ENCODE results near the gene HPS4. TPM values are rescaled to one million over a fixed set of nuclear protein-coding genes. Genes with fewer than 3 reads are reported as not detected.

The HPS4 gene
- polyA plus RNA-seq, 12 donors, result 12.8 to 41.2 (median 18.6) TPM; not detected in 1

GRCh38 chr22:26501996-26502395, 18.4 kb upstream of the HPS4 start:
- DNase-seq, result no peak

DNA sequence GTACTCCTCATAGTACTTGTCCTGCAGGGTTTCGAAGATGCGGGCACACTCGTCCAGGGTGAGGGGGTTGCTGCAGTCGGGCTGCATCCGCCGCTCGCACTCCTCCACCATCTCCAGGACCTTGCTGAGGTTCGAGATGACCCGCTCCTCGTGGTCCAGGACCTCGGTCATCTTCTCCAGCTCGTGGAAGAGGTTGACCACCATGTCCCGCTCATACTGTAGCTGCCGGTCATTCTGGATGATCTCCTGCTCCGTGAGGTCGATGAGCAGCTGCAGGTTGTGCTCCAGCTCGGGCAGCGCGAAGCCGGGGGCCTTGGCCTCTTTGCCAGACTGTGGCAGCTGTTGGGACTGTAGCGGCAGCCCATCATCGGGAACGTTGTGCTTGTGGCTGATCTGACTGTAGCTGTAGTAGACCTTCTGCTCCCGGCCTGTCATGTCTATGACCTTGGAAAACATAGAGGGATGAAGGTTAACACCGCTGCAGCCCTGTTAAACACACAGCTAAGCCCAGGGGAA, 15.7 kb upstream of the HPS4 start:
- DNase-seq, result no peak

GRCh38 chr22:26496456-26496855, 12.9 kb upstream of the HPS4 start:
- no peak for DNase-seq

DNA sequence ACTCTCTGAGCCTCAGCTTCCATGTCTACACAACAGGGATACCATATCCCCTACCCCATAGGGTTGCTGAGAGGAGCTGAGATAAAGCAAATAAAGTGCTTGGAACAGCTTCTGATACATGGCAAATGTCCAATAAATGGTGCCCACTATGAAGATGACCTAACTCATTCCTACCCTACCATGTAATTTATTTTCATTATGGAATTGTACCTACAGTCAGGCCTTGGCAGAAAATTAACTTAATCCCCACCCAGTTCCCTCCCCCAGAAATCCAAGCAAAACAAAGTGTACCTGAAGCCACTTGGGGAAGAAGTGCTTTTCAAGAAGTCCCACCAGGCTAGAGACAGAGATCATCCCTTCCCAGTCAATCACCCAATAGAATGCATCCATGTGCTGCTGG, 10.9 kb upstream of the HPS4 start:
- no peak for DNase-seq

DNA sequence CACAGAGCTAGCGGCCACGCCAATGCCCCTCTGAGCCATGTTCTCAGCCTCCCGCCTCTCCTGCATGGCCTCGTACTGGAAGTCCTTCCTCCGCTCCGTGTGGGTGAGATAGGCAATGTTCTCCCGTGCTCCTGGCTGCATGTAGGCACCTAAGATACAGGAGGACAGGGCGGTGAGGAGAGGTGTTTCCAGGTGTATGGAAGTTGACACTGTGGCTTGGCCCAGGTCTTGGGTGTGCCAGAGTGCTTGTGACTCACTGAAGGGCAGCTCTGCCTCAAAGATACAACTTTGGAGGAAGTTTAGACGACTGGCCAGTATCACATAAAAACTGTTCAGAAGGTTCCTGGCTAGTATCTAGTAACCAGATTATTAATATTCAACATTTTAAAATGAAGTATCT, 8.6 kb upstream of the HPS4 start:
- no peak for DNase-seq

DNA sequence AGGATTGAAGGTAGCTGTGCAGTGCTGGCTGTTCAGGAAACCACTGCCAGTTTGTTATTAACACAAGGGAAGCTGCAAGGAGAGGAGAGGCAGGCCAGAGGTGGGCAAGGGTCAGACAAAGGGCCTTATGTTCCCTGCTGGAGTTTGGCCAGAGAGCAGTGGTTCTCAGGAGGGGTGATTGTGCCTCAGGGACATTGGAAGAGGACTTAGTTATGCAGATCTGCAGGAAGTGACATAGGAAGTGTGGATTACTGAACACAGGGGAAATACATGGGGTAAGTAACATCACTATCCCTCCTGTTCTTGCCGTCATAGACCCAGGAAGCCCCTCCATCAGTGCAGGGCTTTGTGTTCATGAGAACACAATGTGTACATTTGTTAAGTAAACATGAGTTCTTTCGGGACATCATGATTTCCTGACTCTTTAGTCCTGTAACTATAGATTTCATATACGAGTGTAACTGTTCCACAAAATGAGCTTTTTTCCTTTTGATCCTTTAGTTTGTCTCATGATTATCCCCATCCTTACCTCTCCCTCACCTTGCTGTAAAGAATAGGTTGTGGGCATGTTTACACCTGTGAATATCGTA, 6.0 kb upstream of the HPS4 start:
- no peak for DNase-seq

DNA sequence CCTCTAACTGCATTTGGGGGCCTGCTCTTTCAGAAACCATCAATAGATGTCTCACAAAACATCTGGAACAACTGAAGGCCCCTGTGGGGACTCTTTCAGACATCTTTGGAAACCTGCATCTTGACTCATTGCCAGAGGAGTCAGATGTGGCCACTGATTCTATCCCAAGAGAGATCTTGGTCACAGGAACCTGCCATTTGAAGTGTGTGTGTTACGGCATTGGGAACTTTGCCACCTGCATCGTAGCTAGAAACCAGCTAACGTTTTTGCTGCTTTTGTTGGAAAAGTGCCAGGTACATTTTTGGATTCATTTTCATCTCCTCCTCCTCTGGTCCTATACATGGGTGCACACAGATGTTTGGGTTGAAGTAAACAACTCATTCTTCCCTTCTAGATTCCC, 4.4 kb upstream of the HPS4 start:
- no peak for DNase-seq

DNA sequence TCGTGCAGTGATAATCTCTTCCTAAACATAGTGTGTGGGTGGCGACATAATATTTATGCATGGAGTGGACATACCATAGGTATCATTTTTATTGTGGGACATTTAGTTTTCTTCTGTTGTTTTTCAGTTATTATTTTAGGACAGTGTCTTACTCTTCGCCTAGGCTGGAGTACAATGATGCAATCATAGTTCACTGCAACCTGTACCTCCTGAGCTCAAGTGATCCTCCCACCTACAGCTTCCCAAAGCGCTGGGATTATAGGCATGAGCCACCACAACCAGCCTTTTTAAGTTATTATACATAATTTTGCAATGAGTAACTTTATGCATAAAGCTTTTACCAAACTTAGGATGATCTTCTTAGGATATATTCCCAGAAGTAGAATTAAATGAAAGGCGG, 2.8 kb upstream of the HPS4 start:
- no peak for DNase-seq

DNA sequence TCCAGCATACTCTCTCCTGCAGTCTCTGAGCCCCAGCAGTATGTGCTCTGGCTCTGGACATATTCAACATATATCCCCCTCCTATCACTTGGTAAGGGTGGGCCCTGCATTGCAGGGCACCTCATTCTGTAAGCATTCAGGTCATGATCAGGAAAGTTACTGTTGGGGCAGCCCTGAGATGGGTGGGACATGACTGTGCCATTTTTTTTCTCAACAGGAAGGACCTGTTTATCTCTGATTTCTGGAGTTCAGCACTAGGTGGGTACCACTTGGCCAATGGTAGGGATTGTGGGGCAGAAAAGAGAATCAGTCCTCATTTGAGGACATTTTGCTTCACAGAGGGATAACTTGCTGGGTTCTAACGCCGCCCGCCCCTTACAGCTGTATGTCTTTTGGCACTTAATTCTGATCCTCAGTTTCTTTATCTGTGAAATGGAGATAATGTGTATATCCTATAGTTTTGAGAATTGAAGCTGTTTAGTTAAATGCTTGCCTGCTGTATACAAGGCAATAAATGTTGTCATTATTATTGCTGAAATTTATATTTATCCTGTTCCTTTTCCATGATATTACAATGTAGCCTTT, 2.3 kb upstream of the HPS4 start:
- DNase-seq, result no peak

DNA sequence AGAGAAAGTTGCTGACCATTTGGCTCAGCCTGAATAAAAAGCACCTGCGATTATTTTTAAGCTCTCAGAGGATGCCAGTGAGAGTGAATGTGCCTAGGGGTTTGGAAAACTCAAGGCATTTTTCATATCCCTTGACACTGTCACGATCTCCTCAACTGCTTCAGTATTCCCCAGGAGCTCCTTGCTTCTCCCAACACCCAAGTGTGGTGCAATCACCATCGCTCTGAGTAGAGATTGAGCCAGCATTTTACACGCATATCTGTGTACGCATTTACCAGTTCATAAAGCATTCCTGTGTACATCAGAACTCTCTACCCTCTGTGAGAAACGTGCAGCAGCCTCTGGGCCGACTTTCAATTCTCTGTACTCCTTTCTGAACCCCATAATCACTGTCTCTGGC, 1.4 kb upstream of the HPS4 start:
- no peak for DNase-seq

DNA sequence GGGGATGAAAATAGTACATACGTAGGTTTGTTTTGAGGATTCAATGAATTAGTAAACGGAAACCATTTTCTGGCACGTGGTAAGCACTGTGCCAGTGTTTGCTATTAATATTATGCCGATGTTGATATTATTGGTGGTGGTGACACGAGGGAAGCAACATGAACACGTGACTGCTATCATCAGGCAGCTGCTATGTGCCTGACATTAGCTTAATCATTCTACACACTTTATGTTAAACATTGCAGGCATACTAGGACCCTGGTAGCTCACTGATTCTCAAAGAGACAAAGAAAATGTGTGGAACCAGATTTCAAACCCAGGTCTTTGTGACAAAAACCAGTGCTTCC, 750 bp upstream of the HPS4 start:
- DNase-seq, result no peak

GRCh38 chr22:26483043-26483438, 542 bp downstream of the HPS4 start:
- DNase-seq, result peak; percentile 31

DNA sequence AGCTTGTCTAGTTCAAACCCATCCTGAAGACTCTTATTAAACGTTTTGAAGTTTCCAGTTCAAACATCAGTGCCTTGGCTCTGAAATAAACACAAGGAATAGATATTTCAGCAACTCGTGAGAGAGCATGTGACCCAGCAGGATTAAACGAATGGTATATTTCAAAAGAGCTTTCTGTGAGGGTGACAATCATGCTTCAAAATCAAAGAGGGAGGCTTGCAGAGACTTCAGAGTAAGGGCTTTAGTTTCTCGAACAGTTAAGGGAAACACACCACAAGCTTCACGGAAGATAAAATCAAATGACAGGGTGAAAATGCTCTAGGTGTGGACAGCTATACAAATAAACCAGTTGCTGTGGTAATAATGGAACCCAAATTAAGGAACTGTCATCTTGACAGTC, 1.4 kb downstream of the HPS4 start:
- DNase-seq, result no peak

DNA sequence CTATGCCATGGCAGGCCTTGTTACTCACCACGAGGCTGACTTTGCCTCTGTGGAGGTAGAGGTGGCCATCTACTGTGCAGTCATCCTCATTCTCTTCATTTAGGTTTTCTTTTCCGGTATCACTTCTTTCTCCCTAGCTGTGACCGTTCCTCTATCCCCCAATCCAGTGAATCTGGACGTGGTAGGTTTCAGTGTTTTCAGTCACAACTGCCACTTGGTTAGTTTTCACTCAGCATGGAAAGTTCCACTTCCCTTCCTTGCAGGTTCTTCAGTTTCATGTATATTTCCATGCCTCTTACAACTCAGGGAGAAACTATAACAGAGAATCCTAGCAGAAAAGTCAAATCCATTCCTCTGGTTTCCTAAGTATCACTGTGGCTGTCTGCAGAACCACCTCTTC, 1.9 kb downstream of the HPS4 start:
- DNase-seq, result no peak

DNA sequence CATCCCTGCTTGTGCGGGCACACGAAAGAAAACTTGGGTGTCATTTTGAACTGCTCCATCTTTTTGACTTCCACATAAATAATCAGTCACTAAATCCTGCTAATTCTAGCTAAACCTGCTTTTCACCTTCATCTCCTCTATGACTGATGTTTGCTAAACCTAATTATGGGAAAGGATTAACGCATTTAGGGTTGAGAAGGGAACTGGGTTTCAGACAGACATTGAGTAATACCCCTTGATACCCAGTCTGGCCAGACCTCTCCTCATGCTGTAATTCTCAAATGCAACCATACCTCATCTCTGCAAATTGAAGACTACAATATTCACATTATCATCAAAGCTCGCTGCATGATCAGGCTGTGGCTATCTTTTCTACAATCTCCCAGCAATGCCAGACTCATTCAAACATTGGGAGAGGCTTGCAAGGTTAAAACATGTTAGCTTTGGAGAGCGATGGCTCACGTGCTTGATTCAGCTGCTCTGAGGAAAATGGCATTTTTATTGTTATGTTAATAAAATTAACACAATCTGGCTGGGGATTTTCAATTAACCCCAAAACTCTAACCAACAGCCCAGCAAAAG, 2.4 kb downstream of the HPS4 start:
- no peak for DNase-seq

DNA sequence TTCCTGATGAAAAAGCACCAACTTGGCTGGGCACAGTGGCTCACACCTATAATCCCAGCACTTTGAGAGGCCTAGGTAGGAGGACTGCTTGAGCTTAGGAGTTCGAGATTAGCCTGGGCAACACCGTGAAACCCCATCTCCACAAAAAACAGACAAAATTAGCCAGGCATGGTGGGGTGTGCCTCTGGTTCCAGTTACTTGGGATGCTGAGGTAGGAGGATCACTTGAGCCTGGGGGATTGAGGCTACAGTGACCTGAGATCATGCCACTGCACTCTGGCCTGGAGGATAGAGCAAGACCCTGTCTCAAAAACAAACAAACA, 3.0 kb downstream of the HPS4 start:
- DNase-seq, result no peak

- DNase-seq, result no peak
These were observed 3.6 kb downstream of the HPS4 start for GRCh38 chr22:26479792-26480610.

GRCh38 chr22:26479043-26479791, 4.4 kb downstream of the HPS4 start:
- DNase-seq, result no peak

- DNase-seq, result no peak
These were observed 6.2 kb downstream of the HPS4 start for GRCh38 chr22:26477341-26477731.

- DNase-seq, result no peak
These were observed 6.8 kb downstream of the HPS4 start for GRCh38 chr22:26476705-26477340.

DNA sequence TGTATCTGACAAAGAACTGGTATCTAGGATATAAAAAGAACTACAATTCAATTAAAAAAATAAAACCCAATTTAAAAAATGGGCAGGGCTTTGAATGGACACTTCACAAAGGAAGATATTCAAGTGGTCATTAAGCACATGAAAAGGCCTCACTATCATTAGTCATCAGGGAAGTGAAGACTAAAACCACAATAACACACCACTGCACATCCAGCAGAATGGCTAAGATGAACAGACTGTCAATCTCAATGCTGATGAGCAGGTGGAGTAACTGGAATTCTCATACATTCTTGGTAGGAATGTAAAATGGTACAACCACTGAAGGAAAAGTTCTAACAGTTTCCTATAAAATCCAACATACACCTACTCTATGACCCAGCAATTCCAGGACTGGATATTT, 8.9 kb downstream of the HPS4 start:
- no peak for DNase-seq

DNA sequence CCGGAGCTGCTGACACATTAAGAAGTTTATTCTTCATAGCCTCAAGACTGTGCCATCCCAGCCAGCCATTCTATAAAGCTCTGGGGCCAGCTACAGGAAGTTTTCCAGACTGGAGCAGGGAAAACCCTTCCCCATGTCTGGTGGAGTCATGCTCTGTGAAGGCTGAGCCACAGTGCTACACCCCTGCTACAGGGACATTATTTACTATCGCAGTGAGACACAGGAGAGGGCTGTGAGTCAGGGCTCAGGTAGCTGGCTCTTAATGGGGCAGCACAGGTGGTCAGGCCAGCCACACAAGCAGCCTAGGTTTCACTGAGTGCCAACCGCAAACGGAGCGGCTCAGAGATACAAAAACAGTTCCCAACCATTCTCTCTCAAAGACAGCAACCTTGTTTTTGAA, 12.1 kb downstream of the HPS4 start:
- DNase-seq, result no peak

Data from muscle of arm (tissue), 12 donors.